Inflammatory macrophage (primary cell): ENCODE measurements around the gene NNAT.
"Not testable (repeated sequence)": the region's sequence is repeated elsewhere in the genome, so short reads cannot be mapped to it uniquely, and the experiment has no call there.

Source experiments
- DNase-seq, 2 donors: peaks; one replicate each; pipeline ENCODE4 v3.0.0-alpha.2; 2020 to 2022
- total RNA-seq, 18 experiments: gene quantifications; one replicate each; lab custom pipeline; 2026; ENCODE audit warnings: mixed read lengths in 6 of 18, inconsistent platforms in 2 of 18; lab: John Stamatoyannopoulos, UW

The NNAT gene
- total RNA-seq = 0 to 0.13 (median 0.07) reads per million in 18 experiments

- no peak for DNase-seq
Observed at GRCh38 chr20:37521061-37521771, at the start of gene NNAT. Gene NNAT, plus strand, starts transcription at chr20:37521250. Its CDS starts 82 bp downstream, at chr20:37521332.

DNA sequence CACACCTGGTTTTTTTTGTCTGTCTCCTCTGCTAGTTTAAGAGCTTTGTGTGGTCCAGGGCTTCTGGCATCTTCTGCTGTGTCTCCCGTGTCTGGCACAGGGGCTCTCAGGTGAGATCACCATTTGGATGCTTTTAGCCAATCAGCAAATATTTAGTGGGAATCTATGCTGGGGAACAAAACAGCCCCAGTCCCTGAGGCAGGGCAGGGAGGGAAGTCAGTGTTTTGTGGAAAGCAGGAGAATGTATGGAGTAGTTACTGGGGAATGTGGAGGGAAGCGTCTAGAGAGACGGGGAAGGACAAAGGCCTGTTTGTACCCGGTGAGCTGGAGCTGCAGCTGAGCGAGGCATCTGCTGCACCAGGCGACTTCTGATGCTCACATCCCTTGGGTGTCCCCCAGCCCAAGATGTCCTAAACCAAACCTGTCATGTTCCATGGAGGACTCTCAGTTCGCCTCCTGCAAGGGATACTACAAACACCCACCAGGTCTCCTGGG, 49.3 kb upstream of the NNAT start:
- no peak for DNase-seq

DNA sequence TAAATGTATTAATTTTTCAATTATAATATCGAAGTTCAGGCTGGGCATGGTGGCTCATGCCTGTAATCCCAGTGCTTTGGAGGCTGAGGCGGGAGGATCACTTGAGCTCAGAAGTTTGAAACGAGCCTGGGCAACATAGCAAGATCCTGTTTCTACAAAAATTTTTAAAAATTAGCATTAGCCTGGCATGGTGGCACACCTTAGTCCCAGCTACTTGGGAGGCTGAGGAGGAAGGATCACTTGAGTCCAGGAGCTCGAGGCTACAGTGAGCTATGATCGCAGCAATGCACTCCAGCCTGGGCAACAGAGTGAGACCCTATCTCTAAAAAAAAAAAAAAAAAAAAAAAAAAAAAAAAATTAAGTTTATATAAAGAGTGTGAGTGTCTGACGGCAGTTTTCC, 48.6 kb upstream of the NNAT start:
- DNase-seq = not testable (repeated sequence)

- DNase-seq = no peak
Observed at GRCh38 chr20:37473249-37474000, 47.6 kb upstream of the NNAT start.

- no peak for DNase-seq
Observed at GRCh38 chr20:37474386-37474785, 46.7 kb upstream of the NNAT start.

DNA sequence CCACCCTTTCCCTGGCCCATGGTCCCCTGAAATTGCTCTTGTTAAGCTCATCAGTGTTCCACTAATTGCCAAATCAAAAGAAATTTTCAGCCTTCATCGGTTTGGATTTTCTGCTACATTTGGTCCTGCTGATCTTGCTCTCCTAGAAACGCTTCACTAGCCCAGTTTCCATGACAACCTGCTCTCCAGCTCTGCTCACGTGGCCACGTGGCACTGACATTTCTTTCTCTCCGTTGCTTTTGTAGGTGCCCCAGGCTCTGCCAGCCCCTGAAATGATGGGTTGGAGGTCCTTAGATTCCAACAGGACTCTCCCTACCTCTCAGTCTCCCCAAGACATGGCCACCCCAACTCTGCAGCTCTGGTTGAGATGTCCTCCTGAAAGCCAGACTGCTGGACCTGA, 45.8 kb upstream of the NNAT start:
- DNase-seq = no peak

DNA sequence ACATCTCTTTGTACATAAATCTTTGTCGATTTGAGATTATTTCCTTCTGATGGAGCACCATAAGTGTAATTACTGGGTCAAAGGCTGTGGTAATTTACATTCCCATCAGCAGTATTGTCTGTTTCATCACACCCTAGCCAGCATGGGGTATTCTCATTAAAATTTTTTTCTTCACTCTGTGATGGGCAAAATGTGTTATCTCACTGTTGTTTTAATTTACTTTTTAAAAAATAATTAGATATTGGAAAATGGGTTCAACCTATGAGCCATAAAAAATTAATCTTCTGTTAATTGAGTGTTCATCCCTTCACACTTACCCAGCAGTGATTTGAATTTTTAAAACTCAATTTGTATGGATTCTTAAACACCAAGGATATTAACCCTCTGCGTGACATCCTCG, 44.0 kb upstream of the NNAT start:
- DNase-seq = no peak

DNA sequence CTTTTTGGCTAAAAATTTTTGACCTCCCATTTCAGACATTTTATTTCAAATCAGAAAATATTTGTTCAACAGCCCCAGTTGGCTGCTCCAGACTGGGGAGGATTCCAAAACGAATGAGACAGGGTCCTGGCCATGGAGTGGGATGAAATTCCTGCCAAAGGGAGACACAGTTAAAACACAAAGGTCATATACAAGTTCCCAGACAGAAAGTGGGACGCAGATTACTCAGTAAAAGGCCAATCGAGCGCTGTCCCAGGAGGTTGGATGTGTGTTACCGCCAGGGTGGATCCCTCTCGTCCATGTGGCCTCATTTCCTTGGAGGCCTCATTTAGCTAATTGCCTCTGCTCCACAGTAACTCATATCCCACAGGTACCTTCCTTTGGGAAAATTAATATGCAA, 41.8 kb upstream of the NNAT start:
- no peak for DNase-seq

DNA sequence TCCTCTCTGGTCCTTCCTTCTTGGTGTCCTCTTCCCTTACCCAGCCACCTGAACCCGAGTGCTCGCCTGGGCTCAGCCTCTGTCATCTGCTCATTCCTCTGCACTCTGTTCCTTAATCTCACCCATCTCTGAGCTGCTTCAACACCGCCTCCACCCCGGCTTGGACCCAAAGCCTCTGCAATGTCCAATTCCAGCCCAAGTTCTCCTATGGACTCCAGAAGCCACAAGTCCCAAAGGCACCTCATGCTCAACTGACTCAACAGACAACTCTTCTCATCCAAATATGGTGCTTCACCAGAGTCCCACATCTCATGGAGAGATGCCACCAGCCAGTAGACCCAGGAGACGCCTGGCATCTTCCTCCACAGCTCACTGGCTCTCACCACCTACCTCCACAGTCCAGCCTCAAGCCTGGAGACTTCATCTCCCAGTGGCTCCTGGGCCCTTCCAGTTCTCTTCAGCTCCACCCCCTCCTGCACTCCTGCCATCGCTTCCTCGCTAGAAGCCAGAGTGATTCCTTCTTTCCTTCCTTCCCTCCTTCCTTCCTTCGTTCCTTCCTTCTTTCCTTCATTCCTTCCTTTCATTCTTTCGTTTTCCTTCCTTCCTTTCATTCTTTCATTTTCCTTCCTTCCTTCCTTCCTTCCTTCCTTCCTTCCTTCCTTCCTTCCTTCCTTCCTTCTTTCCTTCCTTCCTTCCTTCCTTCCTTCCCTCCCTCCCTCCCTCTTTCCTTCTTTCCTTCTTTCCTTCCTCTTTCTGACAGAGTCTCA, 40.9 kb upstream of the NNAT start:
- DNase-seq = no peak

DNA sequence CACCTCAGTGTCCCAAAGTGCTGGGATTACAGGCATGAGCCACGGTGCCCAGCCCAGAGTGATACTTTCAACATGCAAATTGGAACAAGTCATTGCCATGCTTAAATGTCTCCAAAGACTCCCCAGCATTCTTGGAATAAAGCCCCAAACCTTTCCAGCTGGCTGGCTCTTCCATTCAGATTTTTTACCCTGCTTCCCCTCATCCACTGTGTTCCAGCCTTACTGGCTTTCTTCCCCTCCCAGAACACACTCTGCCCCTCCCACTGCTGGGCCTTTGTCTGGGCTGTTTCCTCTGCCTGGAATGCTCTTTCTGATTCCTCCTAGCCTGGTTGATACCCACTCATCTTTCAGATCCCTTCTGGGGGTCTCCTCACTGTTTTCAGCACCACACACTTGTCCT, 40.1 kb upstream of the NNAT start:
- DNase-seq = no peak

GRCh38 chr20:37481610-37482009, 39.4 kb upstream of the NNAT start:
- DNase-seq = no peak

DNA sequence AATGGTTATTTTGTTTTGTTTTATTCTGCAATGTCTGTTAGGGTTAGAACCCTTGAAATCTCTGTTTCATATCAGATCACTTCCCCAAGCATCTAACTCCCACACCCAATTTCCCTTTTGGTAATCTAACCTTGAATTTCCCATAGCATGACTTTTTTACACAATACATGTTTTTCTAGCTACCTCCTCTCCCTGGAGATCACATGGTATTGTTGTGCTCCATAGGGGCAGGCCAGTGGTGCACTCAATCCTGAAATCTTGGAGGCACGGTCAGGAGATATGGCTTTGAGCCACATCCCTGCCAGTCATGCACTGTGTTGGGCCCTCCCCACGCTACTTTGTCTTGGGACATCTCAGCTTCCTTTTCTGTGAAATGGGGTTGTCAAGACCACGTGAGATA, 36.7 kb upstream of the NNAT start:
- peak; percentile 96 for DNase-seq

DNA sequence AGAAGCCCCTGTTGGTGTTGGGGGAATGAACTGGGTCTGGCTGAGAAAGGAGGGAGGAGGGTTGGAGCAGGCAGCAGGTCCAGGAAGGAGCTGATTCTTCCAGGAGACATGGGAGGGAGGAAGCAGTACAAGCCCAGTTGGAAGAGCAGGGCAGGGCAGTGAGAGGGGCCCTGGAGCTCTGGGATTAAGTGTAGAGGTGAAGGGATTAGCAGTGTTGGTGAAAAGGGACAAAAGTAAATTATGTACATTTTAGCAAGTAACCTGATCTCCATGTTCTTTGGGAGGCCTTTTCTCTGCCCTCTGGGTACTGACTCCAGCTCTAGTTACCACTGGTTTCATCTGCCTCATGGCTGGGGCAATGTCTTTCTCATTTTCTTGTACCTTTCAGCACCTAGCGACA, 34.8 kb upstream of the NNAT start:
- not testable (repeated sequence) for DNase-seq

DNA sequence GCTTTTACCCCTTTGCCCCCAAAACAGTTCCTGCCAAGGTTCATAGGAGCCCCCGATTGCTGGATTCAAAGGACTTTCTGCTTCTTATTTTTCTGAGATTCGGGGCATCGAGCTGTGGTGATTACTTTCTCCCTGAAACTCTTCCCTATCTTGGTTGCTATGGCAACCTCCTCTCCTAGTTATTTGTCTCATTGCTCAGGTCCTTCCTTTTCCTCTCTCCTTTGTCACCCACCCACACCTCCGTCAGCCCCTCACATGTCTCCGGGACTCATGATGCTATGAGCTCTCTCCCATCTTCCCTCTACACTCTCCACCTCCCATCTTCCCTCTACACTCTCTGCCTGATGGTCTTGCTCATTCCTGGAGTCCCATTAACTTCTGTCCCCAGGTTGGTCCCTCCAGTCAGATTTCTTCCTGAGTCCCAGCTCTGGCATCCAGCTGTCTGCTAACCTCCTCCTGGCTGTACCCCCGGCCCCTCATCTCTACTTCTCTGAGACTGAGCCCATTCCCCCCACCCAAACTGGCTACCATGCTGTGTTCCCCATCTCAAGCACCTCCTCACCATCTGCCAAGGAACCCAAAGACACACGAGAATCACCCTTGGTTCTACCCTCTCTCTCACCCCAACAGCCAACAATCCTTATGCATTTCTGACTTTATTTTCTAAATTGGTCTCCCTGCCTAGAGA, 30.2 kb upstream of the NNAT start:
- no peak for DNase-seq

- no peak for DNase-seq
Observed at GRCh38 chr20:37492096-37492625, 28.9 kb upstream of the NNAT start.

DNA sequence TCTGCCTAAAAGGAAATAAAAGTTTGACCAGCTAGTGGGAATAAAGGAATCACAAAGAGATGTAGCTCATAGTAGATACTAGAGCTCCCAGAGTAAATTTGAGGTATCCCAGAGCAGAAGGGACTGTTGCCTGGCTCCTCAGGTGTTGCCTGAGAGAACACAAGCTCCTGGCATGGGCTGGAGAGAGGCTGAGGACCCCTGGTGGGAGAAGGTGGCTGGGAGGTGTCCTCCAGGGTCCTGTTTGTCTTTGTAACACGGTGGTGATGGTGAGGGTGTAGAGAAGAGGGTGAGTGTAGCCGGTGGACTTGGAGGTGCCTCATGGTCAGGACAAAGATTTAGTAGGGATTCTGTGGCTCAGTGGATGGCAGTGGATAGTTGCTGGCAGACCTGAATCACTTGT, 28.1 kb upstream of the NNAT start:
- DNase-seq = no peak

- DNase-seq = no peak
Observed at GRCh38 chr20:37494301-37494700, 26.7 kb upstream of the NNAT start.

- DNase-seq = no peak
Observed at GRCh38 chr20:37494796-37495195, 26.3 kb upstream of the NNAT start.

- DNase-seq = no peak
Observed at GRCh38 chr20:37498066-37498665, 22.9 kb upstream of the NNAT start.

DNA sequence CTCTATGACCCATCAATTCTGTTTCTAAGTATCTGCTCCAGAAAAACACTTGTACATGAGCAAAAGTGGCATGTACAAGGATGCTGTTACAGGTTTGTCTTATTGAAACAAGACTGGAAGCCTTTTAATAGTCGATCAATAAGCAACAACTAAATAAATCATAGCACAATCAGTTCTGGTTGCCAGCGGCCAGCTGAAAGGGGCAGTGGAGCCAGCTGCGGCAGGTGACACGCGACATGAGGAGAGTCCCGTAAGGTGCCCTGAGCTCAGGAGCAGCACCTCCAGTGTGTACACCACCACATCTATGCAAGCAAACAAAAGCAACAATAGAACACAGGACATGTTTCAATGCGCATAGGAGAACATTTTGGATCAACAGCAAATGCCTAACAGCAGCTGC, 20.7 kb upstream of the NNAT start:
- DNase-seq = no peak

DNA sequence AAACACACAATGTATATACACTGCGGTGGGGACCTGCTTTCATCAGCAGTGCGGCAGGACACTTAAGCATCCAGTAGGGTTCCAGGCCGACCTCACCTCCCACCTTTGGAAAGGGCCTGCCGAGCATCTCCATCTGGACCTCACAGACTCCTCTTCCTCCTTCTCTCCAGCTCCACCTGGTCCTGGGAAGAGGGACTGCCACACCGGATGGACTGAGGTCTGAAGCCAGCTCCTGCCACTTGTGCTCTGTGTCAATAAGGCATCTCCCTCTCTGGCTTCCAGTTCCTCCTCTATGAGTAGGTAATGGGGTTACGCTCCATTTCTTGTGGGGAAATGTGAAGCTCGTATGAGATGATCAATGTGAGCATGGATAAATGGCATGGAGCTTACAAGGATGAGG, 19.1 kb upstream of the NNAT start:
- DNase-seq = no peak

DNA sequence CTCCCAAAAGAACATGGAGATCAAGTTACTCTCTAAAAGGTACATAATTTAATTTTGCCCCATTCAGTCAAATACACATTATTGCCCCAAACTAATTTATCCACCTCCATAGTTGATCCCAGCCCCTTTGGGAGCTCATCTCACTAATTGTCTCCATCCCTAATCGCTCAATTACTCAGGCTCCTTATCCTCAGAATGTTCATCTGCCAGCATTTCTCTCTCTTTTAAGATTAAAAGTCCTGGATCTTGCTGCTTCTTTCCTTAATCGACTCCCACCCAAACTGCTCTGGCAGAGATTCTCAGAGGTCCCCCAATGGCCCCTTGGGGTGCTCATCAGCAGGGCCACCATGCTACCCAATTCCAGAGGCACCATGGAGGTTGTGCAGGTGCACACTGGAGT, 18.4 kb upstream of the NNAT start:
- no peak for DNase-seq
